HG03175 (cell line): ENCODE data around the gene TGFBRAP1.

Experiments used
- ATAC-seq: cut with Tn5 transposase; IDR thresholded peaks from one replicate; pipeline ENCODE4 v1.9.1; 2021; ENCODE audit warnings: mild to moderate bottlenecking, moderate library complexity; ENCODE audit not compliant: unreplicated experiment

Gene TGFBRAP1

GRCh38 chr2:105317937-105318336, 11.6 kb downstream of the TGFBRAP1 start:
- no peak for ATAC-seq

GRCh38 chr2:105315314-105315713, 14.2 kb downstream of the TGFBRAP1 start:
- peak; percentile 59 for ATAC-seq

- no peak for ATAC-seq
Observed at GRCh38 chr2:105313877-105314276, 15.7 kb downstream of the TGFBRAP1 start.

GRCh38 chr2:105309147-105309545, 20.4 kb downstream of the TGFBRAP1 start:
- peak; percentile 43 for ATAC-seq

- no peak for ATAC-seq
Observed at GRCh38 chr2:105308382-105309146, 21.0 kb downstream of the TGFBRAP1 start.

GRCh38 chr2:105307962-105308361, 21.6 kb downstream of the TGFBRAP1 start:
- ATAC-seq = no peak

GRCh38 chr2:105307550-105307949, 22.0 kb downstream of the TGFBRAP1 start:
- ATAC-seq = no peak

GRCh38 chr2:105307146-105307545, 22.4 kb downstream of the TGFBRAP1 start:
- ATAC-seq = no peak

- no peak for ATAC-seq
Observed at GRCh38 chr2:105301646-105302045, 27.9 kb downstream of the TGFBRAP1 start.

- ATAC-seq = no peak
Observed at GRCh38 chr2:105299290-105299689, 30.2 kb downstream of the TGFBRAP1 start.

GRCh38 chr2:105298017-105298416, 31.5 kb downstream of the TGFBRAP1 start:
- no peak for ATAC-seq

- no peak for ATAC-seq
Observed at GRCh38 chr2:105297216-105297615, 32.3 kb downstream of the TGFBRAP1 start.

GRCh38 chr2:105296017-105296611, 33.4 kb downstream of the TGFBRAP1 start:
- ATAC-seq = no peak

GRCh38 chr2:105294844-105295481, 34.6 kb downstream of the TGFBRAP1 start:
- peak; percentile 42 for ATAC-seq

GRCh38 chr2:105294046-105294445, 35.5 kb downstream of the TGFBRAP1 start:
- ATAC-seq = no peak

- no peak for ATAC-seq
Observed at GRCh38 chr2:105291981-105292380, 37.6 kb downstream of the TGFBRAP1 start.

- no peak for ATAC-seq
Observed at GRCh38 chr2:105290981-105291660, 38.4 kb downstream of the TGFBRAP1 start.

- ATAC-seq = no peak
Observed at GRCh38 chr2:105288133-105288532, 41.4 kb downstream of the TGFBRAP1 start.

GRCh38 chr2:105287692-105288091, 41.8 kb downstream of the TGFBRAP1 start:
- ATAC-seq = peak; percentile 69

GRCh38 chr2:105283532-105283931, 46.0 kb downstream of the TGFBRAP1 start:
- no peak for ATAC-seq

GRCh38 chr2:105280281-105280680, 49.3 kb downstream of the TGFBRAP1 start:
- ATAC-seq = no peak
